GM19395 (cell line): ENCODE measurements around the gene OR51T1.
"Not testable (repeated sequence)": the region's sequence is repeated elsewhere in the genome, so short reads cannot be mapped to it uniquely, and the experiment has no call there.

ENCODE experiments used
- ATAC-seq: cut with Tn5 transposase; IDR thresholded peaks from one replicate; pipeline ENCODE4 v1.9.1; 2021; ENCODE audit warnings: mild to moderate bottlenecking, moderate library complexity; ENCODE audit not compliant: unreplicated experiment

Gene OR51T1, protein sequence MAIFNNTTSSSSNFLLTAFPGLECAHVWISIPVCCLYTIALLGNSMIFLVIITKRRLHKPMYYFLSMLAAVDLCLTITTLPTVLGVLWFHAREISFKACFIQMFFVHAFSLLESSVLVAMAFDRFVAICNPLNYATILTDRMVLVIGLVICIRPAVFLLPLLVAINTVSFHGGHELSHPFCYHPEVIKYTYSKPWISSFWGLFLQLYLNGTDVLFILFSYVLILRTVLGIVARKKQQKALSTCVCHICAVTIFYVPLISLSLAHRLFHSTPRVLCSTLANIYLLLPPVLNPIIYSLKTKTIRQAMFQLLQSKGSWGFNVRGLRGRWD

DNA sequence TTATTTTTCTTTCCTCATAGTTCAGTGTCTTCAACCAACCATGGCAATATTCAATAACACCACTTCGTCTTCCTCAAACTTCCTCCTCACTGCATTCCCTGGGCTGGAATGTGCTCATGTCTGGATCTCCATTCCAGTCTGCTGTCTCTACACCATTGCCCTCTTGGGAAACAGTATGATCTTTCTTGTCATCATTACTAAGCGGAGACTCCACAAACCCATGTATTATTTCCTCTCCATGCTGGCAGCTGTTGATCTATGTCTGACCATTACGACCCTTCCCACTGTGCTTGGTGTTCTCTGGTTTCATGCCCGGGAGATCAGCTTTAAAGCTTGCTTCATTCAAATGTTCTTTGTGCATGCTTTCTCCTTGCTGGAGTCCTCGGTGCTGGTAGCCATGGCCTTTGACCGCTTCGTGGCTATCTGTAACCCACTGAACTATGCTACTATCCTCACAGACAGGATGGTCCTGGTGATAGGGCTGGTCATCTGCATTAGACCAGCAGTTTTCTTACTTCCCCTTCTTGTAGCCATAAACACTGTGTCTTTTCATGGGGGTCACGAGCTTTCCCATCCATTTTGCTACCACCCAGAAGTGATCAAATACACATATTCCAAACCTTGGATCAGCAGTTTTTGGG, at the start of gene OR51T1:
OR51T1 (plus strand) TSS at position 41 of the 641 bp plus-strand sequence; CDS start at position 41, 0 bp downstream.
- ATAC-seq, result no peak

DNA sequence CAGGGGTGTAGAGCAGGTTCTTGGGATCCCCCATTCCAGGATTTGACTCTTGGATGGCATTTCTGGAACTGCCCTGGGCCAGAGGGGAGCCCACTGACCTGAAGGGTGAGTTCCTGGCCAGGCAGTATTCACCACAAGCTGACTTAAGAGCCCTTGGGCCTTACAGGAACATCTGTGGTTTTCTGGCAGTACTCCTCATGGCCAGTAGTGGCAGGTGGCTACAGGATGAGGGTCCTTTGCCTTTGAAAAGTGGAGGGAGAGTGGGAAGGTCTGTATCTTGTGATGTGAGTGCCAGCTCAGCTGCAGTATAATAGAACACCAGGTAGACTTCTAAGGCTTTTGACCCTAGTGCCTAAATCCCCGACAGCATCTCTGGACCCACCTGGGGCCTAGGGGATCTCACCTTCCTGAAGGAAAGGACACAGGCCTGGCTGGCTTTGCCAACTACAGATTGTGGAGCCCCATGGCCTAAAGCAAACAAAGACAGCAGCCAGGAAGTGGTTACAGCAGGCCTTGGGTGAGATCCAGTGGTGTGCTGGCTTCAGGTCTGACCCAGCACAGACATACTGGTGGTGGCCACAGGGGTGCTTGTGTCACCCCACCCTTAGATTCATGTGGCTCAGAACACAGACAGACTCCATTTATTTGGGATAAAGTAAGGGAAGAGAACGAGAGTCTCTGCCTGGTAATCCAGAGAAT, 41.7 kb upstream of the OR51T1 start:
- ATAC-seq, result no peak

DNA sequence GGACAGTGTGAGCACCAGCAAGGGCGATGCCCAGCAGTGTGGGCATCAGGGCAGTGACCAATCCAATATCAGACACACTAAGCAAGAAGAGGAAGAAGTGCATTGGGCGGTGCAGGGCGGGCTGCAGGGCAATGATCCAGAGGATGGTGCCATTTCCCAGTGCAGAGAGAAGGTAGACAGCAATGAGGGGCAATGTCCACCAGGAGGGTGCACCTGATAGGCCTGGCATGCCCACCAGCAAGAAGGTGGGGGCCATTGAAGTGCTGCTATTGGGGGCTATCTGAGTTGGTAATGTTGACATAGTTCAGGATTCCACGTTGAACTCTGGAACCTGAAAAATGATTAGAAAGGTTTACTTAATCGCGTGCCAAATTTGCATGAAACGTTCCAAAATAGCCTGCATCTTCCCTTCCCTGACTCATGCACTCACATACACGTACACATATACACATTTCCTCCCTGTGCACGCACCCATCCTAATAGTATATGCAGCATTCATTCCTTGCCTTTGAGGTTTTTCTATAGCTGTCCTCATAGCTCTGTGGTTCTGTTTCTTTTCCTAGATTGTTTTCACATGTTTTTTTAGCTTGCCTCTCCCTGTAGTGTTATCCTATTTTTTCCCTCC, 32.7 kb upstream of the OR51T1 start, which contains the start of gene OR51S1:
OR51S1 (minus strand) TSS at position 301 of the 625 bp plus-strand sequence; CDS start at position 301, 0 bp downstream.
- no peak for ATAC-seq

DNA sequence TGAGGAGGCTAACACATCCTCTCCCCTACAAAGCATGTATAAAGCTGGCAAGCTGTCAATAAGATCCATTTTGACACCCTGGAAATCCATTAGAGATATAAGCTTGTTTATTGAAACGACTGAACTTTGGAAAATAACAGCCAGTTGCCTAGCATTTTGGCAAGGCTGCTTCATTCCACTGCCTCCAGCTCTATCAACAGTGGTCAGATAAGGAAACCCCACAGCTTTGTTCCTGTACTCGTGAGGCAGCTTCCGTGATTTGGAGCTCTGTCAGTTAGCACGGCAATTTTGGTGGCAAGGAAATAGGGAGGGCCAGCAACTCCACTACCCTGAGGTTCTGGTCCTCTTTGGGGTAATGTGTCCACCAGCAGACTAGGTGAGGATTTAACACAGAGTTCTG, 30.7 kb upstream of the OR51T1 start:
- no peak for ATAC-seq

DNA sequence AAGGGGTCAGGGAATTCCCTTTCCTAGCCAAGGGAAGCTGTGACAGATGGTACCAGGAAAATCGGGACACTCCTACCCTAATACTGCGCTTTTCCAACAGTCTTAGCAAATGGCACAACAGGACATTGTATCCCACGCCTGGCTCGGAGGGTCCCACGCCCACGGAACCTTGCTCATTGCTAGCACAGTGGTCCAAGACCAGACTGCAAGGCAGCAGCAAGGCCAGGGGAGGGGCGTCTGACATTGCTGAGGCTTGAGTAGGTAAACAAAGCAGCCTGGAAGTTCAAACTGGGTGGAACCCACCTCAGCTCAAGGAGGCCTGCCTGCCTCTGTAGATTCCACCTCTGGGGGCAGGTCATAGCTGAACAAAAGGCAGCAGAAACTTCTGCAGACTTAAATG, 27.4 kb upstream of the OR51T1 start:
- ATAC-seq, result not testable (repeated sequence)

DNA sequence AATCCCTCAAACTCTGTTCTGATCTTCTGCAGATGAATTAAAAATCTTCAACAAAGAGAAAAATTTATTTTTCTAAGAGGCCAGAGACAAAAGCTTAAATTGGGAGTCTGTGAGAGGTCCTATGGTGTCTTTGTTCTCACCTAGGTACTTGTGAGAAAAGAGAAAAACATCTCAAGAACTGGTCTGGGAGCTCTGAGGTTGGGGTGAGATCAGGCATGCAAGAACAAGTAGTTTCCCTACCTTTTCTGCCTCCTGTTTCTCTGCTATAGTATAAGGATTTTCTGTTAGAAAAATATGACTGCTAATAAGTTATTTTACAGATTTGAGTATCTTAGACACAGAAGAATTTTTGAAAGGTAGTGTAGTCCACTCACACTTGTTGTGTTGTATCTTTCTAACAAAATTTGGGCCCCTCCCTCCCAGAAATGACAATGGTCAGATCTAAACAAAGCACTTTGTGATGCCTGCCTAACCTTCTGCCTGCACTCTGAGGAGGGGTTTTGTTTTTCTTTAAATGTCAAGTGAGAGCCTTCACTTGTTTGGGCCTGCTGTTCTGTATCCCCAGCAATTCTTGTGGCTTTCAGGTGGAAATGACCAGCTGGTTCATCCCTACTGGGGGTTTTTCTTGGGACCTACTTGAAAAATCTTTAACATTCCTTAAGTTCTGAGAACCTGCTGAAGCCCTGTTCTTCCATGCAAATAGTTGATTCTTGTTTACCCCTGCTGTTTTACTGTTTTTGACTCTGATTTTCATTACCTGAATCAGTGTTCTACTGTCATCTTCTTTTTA, 19.1 kb upstream of the OR51T1 start:
- ATAC-seq, result no peak

DNA sequence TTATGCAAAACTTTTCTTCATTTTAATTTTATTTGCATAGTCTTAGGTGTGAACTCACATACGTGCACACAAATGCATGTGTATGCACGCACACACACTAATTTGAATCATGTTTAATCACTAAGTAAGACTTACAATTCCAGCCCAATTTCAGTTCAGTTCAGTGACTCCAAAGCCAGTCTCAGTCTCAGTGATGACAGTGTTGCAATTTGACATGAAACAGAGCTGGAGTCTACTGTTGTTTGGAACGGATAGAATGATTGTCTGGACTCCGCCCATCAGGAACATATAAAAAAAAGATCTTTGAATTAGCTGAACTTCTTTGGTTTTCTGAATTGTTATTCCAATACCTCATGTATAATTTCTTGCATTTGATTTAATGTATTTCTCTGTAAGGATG, 17.8 kb upstream of the OR51T1 start:
- no peak for ATAC-seq

DNA sequence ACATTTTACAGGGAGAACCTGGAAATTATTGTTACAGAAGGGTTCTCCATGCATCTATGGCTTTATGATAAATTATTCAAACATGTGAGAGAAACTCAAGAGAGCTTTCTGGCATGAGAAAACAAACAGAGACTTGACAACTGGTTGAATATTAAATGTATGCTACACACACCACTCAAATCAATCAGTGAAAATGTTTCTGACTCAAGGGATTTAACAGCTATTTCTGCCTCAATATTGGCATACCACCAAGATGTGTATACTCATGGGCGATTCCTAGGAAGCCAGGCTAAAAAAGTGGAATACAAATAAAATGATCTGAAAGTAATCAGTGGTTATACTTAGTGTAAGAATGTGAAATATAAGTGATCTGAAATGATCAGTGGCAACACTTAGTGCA, 15.8 kb upstream of the OR51T1 start:
- no peak for ATAC-seq

DNA sequence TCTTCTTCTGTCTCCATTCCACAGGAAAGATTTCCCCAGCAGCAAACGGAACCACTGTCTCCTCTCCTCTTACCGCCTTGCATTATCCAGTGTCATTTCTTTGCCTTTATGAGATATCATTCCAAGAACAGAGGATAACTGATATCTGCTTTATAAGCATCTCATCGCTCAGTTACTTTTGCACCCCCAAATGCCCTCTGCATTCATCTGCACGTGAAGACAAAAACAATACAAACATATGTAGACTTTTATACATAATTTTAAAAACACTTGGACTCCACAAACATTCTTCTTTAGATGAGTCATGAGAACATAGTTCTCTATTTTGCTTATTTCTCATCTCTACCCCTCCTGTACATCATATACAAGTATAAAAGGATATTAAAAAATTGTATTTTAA, 512 bp upstream of the OR51T1 start:
- no peak for ATAC-seq

DNA sequence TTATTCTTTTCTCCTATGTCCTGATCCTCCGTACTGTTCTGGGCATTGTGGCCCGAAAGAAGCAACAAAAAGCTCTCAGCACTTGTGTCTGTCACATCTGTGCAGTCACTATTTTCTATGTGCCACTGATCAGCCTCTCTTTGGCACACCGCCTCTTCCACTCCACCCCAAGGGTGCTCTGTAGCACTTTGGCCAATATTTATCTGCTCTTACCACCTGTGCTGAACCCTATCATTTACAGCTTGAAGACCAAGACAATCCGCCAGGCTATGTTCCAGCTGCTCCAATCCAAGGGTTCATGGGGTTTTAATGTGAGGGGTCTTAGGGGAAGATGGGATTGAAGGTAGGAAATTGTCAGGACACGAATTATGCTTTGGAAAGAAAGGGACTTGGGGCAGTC, 843 bp downstream of the OR51T1 start:
- no peak for ATAC-seq

DNA sequence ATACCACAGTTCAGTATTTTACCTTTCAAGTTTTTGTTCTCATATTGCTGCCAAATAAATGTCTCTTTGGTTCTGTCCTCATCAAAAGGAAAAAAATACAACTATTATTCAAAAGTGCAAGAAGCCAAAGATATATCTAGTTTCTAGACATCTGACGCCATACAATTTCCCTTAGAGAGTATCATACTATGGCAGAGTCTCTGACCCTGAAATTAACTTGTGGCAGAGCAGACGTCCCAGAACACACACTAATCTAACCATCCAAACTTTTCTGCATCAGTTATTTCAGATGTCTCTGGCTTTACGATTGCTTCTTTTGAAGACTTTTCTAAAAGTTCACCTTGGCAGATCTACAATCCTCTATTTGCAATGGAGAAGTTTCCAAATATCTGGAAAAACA, 2.7 kb downstream of the OR51T1 start:
- no peak for ATAC-seq

DNA sequence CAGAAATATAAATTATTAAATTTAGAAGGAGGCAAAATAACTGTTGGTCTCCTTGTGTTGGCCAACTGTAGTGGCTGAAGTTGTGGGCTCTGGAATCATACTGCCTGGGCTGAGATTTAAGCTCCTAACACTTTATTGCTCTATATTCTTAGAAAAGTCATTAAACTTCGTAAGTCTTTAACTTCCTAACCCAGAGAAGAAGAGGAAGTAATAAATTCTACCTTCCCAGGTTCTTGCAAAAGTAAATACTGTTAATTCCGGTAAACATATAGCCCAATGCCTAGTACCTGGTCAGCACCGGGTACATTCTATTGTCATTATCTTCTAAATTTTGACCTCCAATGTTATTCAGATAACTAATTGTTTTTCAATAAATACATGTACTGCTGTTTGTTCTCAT, 4.5 kb downstream of the OR51T1 start:
- no peak for ATAC-seq

DNA sequence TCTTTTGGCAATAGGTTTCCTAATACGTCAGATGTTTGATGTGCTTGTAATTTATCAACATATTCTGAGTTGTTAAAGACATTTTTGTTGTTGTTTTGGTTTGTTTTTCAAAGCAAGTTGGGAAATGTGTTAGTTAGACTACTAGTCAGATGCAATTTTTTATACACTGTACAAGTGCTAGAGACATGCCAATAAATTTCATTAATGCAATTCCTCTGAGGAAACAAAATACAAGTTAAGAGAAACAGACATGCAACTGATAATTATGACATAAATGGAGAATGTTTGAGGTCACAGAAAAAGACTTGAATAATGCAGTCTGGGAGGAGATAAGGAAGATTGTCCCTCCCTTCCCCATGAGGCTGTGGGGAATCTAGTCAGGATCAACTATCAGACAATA, 5.9 kb downstream of the OR51T1 start:
- ATAC-seq, result no peak

DNA sequence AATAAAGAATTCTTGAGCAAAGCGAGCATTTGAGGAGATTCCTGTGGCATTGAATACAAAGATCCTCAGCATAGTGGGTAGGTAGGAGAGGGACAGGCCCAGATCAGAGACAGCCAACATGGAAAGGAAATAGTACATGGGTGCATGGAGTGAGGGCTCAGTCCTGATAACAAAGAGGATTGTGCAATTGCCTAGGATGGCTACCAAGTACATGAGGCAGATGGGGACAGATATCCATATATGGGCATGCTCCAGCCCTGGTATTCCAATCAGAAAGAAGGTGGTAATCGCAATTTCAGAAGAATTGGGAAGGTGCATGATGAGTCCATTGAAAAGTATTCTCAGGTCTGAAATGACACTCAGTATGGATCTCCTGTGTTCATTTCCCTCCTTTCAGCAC, 8.6 kb downstream of the OR51T1 start:
- ATAC-seq, result no peak

DNA sequence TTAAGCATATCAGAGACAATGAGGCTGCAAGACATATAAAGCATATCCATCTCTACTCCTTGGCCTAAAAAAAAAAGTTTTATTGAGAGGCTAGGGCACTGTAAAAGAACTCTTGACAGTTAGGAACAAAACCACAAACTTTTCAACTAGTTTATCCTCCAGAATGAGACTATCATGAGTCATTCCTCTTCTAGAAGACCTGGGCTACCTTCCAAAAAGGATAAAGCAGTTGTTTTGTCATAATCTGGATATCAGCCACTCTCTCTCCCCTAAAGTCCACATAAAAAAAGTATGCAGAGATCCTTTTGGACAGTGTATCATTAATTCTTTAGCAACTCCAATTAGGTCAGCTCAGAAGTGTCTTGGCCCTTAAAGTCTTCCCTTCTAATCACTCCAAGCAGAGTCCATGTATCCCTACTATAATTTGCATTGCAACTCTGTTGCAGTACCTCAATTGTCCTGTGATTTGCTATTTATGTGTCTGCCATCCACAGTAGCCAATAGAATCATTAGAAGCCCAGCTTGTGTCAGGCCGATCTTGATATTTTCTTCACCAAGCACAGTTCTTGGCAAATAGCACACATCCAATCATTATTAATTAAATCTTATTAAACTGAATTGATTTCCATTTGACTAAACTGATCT, 10.4 kb downstream of the OR51T1 start:
- no peak for ATAC-seq

DNA sequence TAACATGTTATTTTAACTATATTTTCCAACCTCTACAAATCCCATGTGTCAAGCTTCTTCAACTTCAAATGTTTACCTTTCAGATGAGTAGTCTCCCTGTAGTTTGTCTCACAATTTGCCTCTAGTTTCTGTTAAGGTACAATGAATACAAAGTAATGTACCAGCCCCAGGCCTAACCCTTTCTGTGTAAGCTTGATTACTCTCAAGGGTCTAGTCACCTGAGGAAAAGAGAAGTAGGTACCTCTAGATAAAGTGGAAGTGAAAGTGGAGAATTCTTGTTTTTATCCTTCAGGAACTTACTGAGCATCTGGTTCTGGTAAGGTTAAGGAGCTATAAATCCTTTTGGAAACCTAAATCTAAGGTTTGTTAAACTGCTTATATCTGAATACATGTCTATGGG, 21.8 kb downstream of the OR51T1 start, which contains the start of gene OR51A7:
OR51A7 (plus strand) TSS at position 300 of the 400 bp plus-strand sequence. CDS start 3,587 bp downstream, outside the sequence.
- ATAC-seq, result no peak

DNA sequence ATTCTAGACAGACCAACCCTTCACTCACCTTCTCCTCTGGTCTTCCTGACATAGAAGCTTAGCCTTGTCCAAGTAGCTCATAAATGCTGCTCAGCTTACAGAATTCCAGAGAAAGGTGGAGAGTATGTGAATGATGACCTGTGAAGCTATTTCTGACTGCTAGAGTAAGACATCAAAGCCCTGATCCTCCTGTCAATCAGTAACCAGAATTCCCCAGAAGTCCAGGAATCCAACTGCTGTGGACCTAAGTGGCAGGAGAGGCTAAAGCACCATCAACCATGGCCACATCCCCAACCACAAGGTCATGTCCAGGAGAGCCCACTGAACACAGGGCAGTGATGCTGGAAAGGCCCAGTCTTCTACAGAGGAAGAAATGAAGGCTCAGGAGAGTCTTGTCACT, 34.9 kb downstream of the OR51T1 start:
- no peak for ATAC-seq

DNA sequence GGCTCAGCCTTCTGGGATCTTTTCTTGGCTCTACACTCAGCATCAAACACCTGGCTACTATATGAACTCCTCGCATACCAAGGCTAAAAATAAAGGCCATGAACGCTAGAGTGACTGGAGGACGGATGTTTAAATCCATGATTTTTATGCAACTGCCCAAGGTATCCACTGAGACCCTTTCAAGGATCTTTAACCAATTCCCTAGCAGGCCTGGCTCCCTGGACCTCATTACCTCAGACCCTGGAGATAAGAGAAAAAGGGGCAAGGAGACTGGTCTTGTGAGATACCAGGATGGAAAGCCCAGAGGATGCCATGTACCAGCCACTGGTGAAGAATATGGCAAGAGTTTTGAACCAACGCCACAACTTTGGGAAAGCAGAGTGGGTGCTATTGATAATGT, 37.5 kb downstream of the OR51T1 start, which contains the start of gene OR51G2:
OR51G2 (minus strand) TSS at position 101 of the 400 bp plus-strand sequence. CDS start 3,687 bp downstream, outside the sequence.
- ATAC-seq, result no peak

DNA sequence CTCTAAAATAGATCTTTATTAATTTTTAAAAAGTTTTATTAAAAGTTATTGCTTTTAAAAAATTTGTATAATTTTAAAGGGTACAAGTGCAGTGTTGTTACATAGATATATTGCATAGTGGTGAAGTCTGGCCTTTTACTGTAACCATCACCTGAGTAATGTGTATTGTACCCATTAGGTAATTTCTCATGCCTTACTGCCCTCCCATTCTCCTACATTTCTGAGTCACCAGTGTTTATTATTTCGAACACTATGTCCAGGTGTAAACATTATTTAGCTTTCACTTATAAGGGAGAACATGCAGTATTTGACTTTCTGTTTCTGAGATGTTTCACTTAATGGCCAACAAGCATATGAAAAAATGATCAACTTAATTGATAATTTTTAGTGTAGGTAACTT, 40.1 kb downstream of the OR51T1 start:
- no peak for ATAC-seq

DNA sequence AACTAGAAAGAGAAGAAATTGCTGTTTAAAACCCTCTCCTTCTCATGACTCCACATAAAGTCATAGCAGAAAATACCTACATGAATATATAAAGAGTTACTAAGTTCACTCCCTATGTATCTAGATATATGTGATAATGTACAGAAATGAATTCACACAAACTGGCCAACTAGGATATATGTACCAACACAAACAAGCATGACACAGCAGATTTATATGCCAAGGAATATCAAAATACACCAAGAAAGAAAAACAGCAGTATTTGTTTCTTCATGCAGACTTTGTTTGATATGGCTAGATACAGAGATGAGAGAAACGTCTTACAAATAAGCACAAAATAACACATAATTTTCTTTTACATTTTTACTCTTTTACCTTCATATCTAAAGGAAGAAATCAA, 40.6 kb downstream of the OR51T1 start:
- ATAC-seq, result no peak
